Measurements from ENCODE around the gene UNC79.

DNA sequence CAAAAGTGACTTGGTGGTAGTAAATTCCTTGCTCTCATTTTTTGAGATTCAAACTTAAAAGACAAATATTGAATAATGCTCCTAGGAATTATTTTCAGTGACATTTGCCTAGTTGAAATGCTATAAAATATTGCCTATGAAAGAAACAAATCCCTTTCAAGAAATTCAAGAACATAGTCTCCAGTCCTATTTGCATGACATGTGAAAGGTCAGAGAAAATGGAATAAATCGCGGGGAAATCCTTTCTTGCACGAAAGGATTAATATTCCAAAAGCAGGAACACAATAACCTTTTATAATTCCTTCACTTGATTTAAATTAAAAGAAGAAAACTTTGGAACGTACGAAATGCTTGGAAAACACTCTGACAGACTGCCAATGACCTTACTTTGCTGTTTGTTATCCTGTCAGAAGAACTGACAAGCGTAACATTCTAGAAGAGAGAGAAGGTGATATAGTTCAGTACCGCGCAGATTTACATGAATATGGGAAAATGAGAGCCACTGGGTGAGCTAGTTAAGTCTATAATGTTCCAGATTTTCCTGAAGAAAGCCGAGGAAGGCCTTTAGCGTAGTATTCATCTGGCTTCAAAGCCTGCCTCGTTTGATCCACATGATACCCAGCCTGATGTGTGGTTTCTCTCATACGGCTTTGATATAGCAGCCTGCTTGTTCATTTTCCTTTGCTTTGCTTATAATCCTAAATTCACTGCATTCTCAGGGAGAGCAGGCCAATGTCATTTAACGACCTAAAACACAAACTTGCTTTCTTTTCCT lies 254.6 kb downstream of the UNC79 start:
- TF ChIP-seq, protein P1, sequence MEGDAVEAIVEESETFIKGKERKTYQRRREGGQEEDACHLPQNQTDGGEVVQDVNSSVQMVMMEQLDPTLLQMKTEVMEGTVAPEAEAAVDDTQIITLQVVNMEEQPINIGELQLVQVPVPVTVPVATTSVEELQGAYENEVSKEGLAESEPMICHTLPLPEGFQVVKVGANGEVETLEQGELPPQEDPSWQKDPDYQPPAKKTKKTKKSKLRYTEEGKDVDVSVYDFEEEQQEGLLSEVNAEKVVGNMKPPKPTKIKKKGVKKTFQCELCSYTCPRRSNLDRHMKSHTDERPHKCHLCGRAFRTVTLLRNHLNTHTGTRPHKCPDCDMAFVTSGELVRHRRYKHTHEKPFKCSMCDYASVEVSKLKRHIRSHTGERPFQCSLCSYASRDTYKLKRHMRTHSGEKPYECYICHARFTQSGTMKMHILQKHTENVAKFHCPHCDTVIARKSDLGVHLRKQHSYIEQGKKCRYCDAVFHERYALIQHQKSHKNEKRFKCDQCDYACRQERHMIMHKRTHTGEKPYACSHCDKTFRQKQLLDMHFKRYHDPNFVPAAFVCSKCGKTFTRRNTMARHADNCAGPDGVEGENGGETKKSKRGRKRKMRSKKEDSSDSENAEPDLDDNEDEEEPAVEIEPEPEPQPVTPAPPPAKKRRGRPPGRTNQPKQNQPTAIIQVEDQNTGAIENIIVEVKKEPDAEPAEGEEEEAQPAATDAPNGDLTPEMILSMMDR (IDR thresholded peaks at IDR 0.05; ENCODE audit: poor library complexity), result no peak
- TF ChIP-seq EZH2phosphoT487 (IDR thresholded peaks at IDR 0.05; ENCODE audit: low read depth, severe bottlenecking, unreplicated experiment), result no peak
- TF ChIP-seq EZH2 (IDR thresholded peaks at IDR 0.05; ENCODE audit: borderline replicate concordance), result no peak
